HG03432 (cell line): ENCODE data around the gene GIT2.
"Not testable (repeated sequence)": the region's sequence is repeated elsewhere in the genome, so short reads cannot be mapped to it uniquely, and the experiment has no call there.

Experiments
- ATAC-seq: cut with Tn5 transposase; IDR thresholded peaks from one replicate; pipeline ENCODE4 v1.9.1; 2021; ENCODE audit warnings: mild to moderate bottlenecking, moderate library complexity; ENCODE audit not compliant: unreplicated experiment

GIT2 gene, protein sequence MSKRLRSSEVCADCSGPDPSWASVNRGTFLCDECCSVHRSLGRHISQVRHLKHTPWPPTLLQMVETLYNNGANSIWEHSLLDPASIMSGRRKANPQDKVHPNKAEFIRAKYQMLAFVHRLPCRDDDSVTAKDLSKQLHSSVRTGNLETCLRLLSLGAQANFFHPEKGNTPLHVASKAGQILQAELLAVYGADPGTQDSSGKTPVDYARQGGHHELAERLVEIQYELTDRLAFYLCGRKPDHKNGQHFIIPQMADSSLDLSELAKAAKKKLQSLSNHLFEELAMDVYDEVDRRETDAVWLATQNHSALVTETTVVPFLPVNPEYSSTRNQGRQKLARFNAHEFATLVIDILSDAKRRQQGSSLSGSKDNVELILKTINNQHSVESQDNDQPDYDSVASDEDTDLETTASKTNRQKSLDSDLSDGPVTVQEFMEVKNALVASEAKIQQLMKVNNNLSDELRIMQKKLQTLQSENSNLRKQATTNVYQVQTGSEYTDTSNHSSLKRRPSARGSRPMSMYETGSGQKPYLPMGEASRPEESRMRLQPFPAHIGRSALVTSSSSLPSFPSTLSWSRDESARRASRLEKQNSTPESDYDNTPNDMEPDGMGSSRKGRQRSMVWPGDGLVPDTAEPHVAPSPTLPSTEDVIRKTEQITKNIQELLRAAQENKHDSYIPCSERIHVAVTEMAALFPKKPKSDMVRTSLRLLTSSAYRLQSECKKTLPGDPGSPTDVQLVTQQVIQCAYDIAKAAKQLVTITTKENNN

DNA sequence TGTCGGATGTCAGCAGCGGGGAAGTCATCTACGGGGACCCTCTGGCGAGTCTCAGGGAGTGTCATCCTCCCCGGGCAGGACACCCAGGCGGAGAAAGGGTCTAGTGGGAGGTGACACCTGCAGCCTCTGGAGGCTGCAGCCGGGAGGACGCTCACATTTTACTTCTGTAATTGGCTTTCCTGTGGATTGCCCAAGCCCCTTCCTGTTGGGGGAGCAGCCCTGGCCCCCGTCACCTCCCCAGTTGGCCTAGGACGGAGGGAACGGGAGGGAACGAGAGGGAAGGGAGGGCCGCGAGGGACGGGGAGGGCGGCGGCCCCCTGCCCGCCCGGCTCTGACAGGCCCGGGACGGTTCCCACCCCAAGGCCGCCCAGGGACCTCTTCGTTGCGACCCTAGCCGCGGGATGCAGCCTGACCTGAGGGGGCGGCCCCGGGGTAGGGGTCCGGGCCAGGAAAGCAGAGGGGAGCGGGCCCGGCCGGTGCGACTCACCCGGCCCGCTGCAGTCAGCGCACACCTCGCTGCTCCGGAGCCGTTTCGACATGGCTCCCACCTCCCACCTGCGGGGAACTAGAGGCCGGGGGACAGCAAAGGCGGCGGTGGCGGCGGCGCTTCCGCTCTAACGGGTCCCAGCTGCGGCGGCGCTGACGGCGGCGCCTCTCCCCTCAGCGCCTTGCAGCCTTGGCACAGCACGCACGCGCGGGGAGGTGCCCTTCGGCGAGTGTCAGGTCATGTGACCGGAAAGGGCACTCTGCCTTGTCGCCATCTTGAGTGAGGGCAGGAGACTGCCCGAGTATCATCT, at the start of gene GIT2:
GIT2 (minus strand) TSS at position 683 of the 797 bp plus-strand sequence; CDS start at position 539, 144 bp downstream.
- ATAC-seq = peak; percentile 73

DNA sequence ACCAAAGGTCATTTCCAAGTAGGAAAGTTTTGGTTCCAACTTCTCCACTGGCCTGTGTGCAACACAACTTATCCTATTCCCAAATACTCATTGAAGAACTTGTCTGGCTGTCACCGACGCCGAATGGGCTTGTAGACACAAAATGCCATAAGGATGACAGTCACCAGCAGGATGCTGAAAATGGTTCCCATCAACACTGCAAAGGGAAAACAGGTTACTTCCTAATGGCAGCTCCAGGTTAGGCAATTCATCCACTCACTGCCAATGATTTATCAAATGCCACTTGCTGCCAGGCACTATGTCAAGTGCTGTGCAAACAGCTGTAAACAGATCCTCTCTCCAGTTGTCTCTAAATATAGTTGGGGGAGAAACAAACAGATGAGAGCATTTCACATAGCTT, 46.1 kb upstream of the GIT2 start:
- no peak for ATAC-seq

DNA sequence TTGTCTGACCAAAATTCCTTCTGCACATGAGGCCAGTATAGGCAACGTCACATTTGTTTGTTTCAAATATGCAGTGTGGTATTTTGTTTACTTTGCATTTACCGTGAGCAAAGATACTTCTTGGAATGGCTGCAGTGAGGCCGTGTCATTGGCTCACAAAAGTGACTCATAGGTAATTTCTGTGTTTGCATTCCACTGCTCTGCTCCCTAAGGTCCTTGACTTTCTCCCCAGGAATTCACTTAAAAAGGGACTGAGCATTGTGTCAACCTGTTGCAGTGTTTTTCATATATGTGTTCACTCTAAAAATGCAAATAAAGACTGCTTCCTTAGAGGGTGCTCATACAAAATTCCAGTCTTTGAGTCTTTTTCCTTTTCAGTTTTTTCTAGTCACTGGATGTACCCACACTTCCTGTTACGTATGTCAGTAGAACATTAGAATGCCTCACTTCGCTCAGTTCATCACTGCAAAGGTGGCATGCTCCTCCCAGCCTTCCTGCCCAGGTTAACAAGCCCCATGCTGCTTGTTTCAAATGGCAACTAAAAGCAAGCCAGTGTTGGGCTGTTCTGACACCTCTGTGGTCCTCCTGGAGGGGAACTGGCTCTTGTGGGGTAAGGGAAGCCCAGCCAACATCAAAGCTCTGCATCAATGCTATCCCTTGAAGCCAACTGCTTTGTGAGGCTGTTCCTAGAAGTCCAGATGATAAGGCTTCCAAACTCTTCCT, 43.1 kb upstream of the GIT2 start:
- no peak for ATAC-seq

DNA sequence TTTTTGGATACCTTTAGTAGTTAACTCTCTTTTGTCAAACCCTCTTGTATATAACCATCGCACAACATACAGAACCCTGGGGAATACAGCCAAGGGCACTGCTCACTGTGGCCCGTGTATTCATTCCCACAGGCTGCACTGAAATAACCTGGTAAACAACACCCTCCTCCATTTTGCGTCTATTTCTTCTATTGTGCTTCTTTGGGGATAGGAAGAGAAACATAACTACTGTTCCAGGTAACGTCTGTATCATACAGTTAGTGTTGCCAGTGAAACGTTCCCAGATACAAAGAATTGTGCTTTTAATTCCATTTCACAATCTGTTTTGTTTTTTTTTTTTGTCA, 42.5 kb upstream of the GIT2 start:
- no peak for ATAC-seq

DNA sequence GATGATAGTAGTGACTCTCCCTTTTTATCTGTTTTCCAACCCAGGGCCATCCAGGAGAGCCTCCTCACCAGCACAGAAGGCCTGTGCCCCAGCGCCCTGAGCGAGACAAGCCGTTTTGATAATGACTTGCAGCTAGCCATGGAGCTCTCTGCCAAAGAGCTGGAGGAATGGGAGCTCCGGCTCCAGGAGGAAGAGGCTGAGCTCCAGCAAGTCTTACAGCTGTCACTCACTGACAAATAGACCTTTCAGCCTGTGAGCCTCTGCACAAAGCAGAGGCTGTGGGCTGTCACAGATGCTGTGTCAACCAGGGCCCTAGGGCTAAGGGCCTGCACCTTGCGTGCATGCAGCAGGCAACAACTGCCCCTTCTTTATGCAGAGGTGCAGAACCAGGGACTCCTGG, 41.1 kb upstream of the GIT2 start:
- ATAC-seq = no peak

DNA sequence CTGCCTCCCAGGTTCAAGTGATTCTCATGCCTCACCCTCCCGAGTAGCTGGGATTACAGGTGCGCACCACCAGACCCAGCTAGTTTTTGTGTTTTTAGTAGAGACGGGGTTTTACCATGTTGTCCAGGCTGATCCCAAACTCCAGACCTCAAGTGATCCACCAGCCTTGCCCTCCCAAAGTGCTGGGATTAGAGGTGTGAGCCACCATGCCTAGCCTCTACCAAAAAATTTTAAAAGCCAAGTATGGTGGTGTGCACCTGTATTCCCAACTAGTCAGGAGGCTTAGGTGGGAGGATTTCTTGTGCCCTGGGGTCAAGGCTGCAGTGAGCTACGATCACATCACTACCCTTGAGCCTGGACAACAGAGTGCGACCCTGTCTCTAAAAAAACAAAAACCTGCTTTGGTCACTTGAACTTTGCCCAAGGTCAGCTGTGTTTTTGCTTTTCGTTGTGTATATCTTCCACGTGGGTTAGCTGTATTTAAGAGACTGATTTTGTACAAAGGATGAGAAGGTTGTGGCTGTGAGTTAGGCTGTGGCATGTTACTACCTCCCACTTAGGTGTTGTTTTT, 39.5 kb upstream of the GIT2 start:
- no peak for ATAC-seq

DNA sequence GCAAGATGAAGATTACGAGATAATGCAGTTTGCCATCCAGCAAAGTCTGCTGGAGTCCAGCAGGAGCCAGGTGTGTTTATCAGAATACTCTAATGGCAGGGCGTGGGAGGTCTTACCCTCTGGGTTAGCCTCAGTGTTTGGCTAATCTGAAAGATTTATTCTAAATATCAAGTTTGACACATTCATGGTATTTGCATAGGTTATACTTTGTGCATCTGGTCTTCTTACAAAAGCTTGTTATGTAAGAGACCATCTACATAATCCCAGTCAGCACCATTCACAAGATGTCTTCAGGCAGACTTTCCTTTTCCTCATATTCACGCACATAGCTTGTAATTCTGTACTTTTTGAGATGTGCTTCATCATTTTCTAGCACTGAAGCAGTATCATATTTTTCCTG, 37.7 kb upstream of the GIT2 start:
- ATAC-seq = no peak

DNA sequence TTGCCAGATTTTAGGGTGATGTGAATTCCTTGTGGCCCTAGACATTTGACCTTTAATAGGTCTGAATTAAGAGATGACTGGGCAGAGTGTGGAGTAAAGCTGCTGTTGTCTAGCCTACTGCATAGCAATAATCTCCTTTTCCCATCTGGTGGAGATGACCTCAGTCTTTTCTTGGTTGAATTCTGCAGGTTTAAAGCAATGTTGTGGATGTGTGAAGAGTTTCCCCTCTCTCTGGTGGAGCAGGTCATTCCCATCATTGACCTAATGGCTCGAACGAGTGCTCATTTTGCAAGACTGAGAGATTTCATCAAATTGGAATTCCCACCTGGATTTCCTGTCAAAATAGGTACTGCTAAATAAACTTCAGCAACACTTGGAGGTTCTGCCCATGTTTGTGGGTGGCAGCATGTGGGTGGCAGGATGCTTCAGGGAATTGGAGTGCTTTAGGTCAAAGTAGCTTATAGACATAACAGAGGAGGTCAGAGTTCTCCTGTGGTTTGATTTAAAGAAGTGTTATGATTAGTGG, 33.2 kb upstream of the GIT2 start:
- ATAC-seq = no peak

DNA sequence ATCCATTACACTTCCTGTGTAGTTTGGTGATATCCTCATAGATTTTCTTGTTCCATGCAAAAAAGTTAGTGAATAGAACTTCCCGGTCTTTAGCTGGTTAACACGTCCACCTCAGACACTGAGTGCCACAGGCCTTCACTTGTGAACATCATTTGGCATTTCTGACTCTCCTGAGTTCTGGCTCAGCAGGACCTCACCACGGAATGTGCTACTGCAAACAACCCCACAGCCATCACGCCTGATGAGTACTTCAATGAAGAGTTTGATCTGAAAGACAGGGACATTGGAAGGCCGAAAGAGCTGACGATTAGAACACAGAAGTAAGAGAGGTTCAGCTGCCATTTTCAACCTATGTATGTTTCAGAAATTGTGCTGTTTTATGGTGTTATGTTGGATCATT, 32.2 kb upstream of the GIT2 start:
- ATAC-seq = no peak

DNA sequence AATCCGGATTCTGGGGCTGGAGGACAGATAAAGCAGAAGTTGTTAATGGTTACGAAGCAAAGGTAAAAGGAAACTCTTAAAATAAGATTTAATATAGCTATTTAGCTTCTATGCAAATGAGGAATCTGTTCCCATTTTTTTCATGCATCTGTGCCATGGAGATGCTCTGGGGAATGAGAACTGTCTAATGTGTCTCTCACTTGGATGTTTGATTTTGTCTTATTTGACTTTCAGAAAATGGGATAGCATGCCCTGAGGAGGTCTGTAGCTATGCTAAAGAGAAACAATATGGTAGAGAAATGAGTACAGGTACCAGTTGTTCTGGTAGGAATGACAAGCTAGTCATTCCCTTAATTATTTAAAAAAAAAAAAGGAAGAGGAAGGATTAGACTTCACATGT, 27.9 kb upstream of the GIT2 start:
- no peak for ATAC-seq

DNA sequence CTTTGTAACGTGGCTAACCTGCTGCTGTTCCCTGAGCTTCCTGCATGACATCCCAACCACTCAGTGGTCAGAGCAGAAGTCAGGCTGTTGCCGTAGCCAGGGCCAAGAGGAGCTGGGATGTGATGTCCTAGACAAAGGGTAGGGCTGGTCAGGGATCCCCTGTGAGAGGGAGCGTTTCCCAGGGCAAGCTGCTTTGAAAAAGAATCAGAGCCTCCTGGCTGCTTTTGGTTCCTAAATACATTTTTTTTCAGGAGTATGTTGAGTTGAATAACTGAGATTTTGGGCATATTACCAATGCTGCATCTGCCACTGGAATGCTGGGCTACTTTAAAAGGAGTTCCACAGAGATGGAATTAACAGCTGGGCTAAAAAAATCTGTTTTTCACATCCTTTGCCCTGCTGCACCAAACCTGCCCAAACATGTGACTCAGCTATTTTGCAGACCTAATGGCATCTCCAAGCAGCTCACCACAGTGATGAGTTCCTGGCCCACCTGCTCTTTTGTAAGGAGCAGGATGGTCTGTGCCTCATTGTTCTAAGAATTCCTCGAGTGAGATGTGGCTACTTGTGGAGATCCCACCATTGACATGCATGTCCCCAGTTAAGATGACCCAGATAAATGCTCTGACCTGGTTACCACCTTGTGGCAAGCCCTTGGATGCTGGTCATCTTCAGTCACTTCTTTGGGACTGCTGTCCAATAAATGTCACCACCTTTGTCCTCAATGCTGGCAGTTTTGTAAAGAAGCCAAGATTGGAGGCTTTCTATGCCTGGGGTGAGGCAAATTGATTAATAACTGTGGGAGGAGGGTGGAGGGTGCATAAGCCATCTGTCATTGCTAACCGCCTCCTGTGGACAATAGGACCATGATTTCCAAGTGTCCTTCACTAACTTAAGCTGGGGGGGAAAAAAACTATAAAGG, 27.2 kb upstream of the GIT2 start:
- no peak for ATAC-seq

DNA sequence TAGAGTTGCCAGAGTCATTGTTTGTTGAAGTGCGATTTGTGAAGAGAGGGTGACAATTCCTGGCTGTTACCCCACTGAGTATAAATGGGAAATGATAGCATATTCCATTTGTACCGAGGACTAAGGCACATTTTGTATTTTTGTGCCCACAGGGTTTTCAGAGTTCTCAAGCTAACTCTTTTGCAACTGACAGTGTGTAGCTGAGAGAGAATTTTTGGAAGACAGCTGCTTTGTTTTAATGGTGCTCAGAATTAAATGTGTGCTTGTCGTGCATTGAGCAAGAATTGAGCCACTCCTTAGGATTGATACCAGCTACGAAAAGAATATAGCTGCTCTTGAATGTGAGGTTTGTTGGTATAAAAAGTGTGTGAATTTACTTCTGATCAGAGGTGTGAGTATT, 24.8 kb upstream of the GIT2 start:
- no peak for ATAC-seq

DNA sequence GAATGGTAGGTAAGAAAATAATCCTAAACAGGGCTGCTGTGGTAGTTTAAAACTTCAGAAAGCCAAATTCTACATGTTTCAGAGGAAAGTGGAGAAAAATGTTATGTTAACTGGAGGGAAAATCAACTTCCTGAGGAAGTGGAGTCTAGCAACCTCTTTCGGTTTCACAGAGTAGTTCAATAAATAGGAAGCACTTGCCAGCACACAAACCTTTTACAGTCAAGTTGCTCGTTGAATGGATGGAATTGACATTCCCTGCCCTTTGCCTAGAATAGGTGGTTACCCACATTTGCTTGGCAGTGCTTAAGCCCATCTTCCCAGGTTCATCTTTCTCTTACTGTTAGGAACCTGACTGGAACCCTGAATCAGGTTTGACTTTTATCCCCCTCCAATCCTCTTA, 19.0 kb upstream of the GIT2 start:
- ATAC-seq = no peak

DNA sequence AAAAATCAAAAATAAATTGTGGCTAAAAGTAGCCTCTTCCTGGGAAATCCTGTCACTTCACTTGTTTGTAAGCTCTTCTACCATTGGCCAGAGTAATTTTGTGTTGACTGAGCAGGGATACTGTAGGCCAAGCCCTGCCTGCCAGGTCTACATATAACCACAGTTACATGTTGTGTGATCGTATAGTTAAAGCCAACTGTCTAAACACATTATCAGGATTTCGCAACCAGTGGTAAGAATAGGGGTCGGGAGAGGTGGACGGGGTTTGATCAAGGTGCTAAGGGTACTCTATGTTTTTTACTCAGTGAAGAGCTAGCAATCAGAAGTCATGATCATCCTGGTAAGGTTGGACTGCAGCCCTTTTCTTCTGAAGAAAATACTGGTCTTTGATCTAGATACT, 16.5 kb upstream of the GIT2 start:
- ATAC-seq = no peak

DNA sequence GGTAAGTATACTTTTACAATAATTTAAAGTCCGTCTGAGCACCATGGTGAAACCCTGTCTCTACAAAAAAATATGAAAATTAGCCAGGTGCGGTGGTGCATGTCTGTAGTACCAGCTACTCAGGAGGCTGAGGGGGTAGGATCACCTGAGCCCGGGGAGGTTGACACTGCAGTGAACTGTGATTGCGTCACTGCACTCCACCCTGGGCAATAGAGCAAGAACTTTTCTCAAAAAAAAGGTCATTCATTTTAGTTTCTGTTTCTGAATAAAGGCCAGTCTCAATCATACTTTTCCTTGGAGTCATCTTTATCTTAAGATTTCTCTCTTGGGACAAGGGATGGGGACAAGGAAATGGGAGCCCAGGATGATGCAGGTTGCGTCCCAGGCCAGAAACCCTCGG, 16.0 kb upstream of the GIT2 start:
- ATAC-seq = peak; percentile 70

DNA sequence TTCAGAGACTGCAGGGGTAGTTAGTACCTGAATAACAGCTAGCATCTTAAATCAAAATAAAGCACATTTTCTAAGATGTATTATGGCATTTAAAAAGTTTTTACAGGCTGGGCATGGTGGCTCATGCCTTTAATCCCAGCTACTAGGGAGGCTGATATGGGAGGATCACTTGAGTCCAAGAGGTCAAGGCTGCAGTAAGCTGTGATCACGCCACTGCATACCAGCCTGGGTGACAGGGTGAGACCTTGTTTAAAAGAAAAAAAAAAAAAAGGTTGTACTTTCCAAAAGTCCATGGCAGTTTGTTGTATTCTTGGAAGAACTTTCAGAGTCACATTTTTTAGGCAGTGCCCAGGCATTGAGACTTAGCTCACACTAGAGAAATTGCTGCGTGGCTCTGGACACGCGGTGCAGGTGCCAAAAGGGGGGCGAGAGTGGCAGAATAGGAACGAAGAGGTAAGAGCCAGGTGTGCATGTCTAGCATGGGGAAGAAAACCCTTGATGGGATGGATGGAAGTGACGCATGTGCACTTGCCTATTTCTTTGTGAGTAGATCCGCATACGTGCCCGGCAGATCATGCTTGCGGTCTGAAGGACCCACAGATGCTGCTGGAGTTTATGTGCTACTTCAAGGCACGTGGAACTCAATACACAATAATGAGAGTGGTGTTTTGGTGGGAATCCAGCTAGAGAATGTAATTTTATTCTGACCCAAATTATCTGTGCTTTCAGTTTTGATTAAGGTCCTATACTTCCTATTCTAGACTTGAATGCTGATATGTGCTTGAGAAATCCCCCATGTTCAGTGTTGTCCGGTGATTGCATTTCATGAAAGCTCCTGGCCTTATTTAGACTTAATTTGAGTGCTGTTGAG, 14.9 kb upstream of the GIT2 start:
- peak; percentile 49 for ATAC-seq

DNA sequence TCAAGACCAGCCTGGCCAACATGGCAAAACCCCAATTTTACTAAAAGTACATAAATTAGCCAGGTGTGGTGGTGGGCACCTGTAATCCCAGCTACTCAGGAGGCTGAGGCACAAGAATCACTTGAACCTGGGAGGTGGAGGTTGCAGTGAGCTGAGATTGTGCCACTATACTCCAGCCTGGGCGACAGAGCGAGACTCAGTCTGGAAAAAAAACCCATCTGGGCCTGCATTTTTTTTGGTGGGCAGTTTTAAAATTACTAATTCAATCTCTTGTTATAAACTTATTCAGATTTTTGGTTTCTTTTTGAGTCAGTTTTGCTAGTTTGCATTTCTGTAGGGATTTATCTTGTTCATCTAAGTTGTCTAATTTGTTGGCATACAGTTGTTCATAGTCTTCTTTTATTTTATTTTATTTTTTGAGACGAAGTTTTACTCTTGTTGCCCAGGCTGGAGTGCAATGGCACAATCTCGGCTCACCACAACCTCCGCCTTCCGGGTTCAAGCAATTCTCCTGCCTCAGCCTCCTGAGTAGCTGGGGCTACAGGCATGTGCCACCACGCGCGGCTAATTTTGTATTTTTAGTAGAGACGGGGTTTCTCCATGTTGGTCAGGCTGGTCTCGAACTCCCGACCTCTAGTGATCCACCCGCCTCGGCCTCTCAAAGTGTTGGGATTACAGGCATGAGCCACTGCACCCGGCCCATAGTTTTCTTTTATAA, 12.7 kb upstream of the GIT2 start:
- not testable (repeated sequence) for ATAC-seq

DNA sequence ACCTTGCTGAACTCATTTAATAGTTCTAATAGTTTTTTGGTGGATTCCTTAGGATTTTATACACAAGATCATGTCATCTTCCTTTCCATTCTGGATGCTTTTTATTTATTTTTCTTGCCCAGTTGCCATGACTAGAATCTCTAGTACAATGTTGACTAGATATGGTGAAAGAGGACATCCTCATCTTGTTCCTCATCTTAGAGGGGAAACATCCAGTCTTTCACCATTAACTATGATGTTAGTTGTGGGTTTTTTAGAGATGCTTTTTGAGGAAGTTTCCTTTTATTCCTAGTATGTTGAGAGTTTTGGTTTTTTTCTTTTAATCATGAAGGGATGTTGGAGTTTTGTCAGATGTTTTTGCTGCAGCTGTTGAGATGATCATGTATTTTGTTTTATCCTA, 11.7 kb upstream of the GIT2 start:
- ATAC-seq = no peak
